Mesothelial cell of epicardium (in vitro differentiated cells): Measurements from ENCODE around the gene FXYD6. TPM values are rescaled to one million over a fixed set of nuclear protein-coding genes. Genes with fewer than 3 reads are reported as not detected.

Source experiments
- DNase-seq, 2 experiments: peaks; one replicate each; pipeline ENCODE4 v3.0.0; 2021; ENCODE audit warnings: low spot score in 2 of 2; ENCODE audit not compliant: unreplicated experiment in 2 of 2
- H3K27ac Mint-ChIP-seq: 2 replicates; pipeline ENCODE4 v1.8.0; 2021; ENCODE audit warnings: mixed read lengths
- H3K27me3 Mint-ChIP-seq: 2 replicates; pipeline ENCODE4 v1.8.0; 2021; ENCODE audit warnings: low read depth, mixed read lengths
- H3K36me3 Mint-ChIP-seq: 2 replicates; pipeline ENCODE4 v1.8.0; 2021; ENCODE audit warnings: mixed read lengths
- H3K4me1 Mint-ChIP-seq: 2 replicates; pipeline ENCODE4 v1.8.0; 2021; ENCODE audit warnings: mixed read lengths
- H3K4me3 Mint-ChIP-seq: 2 replicates; pipeline ENCODE4 v1.8.0; 2021; ENCODE audit warnings: mild to moderate bottlenecking, moderate library complexity, mixed read lengths
- H3K9me3 Mint-ChIP-seq: 2 replicates; pipeline ENCODE4 v1.8.0; 2021; ENCODE audit warnings: mixed read lengths
- total RNA-seq: library from RNA; stranded (reverse); gene quantifications from 3 replicates; pipeline ENCODE4 v1.2.1, GENCODE V29; 2021
- TF ChIP-seq, protein P1 (sequence below): fragments of 200-600 bp; sonication (generic); IDR thresholded peaks from one replicate; pipeline ENCODE4 v1.5.0; 2021; ENCODE audit warnings: antibody characterized with exemption; ENCODE audit not compliant: unreplicated experiment

FXYD6 gene
- total RNA-seq, 1 donor from 2014 or later, result 116 TPM

- H3K27ac Mint-ChIP-seq, result peak overlapping the region; percentile 37
- no peaks in the 10 kb centered on the region for H3K9me3 Mint-ChIP-seq
- no peak overlapping the region for H3K4me3 Mint-ChIP-seq
- H3K4me1 Mint-ChIP-seq, result peaks cover 57% of the 10 kb centered on the region
- no peak for DNase-seq
- TF ChIP-seq, protein P1, sequence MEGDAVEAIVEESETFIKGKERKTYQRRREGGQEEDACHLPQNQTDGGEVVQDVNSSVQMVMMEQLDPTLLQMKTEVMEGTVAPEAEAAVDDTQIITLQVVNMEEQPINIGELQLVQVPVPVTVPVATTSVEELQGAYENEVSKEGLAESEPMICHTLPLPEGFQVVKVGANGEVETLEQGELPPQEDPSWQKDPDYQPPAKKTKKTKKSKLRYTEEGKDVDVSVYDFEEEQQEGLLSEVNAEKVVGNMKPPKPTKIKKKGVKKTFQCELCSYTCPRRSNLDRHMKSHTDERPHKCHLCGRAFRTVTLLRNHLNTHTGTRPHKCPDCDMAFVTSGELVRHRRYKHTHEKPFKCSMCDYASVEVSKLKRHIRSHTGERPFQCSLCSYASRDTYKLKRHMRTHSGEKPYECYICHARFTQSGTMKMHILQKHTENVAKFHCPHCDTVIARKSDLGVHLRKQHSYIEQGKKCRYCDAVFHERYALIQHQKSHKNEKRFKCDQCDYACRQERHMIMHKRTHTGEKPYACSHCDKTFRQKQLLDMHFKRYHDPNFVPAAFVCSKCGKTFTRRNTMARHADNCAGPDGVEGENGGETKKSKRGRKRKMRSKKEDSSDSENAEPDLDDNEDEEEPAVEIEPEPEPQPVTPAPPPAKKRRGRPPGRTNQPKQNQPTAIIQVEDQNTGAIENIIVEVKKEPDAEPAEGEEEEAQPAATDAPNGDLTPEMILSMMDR, result no peak
- no peaks in the 10 kb centered on the region for H3K27me3 Mint-ChIP-seq
- H3K36me3 Mint-ChIP-seq, result peaks cover 7% of the 10 kb centered on the region
These were observed 16.9 kb downstream of the FXYD6 start for GRCh38 chr11:117859488-117860112.

- H3K9me3 Mint-ChIP-seq, result no peaks in the 10 kb centered on the region
- H3K27ac Mint-ChIP-seq, result no peak overlapping the region
- TF ChIP-seq, protein P1, result no peak
- peak in 1 of 2 experiments; percentile 29 for DNase-seq
- H3K4me1 Mint-ChIP-seq, result peaks cover 60% of the 10 kb centered on the region
- H3K27me3 Mint-ChIP-seq, result no peaks in the 10 kb centered on the region
- H3K36me3 Mint-ChIP-seq, result peaks cover 8% of the 10 kb centered on the region
- no peak overlapping the region for H3K4me3 Mint-ChIP-seq
These were observed 17.4 kb downstream of the FXYD6 start for GRCh38 chr11:117859061-117859460.

GRCh38 chr11:117857734-117858414 lies 18.6 kb downstream of the FXYD6 start:
- H3K9me3 Mint-ChIP-seq, result peaks cover 7% of the 10 kb centered on the region
- peak in 1 of 2 experiments; percentile 31 for DNase-seq

DNA sequence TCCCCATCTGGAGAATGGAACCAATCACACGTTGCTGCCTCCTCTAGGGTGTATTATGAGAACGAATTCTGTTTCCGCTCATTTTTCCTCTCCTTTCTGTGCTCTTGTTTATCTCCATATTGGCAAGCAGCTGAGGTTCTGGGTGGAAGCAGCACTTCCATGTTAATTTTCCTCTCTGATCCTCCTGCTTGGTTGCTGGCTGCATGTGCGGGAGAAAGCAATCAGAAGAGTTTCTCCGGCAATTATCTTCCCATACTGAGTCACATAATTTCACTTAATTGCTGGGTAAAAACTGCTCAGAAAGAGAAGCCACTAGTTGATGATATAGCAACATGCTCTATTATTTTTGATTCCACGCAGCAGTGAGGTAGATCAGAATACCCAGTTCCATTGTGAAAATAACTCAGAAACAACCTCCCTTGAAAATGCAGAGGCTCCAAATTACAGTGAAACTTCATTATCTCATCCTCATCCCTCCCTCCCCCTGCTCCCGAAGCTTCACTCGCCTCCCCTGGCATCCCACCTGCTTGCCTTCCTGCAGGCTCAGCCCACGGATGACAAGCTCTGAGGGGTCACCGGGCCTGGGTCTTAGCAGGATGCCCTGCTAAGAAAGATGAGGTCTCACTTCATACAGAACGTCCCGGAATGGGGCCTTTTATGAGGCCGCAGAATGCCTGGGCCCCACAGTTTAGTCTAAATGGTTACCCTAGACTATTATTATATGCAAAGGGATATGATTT lies 20.4 kb downstream of the FXYD6 start:
- peaks cover 30% of the 10 kb centered on the region for H3K36me3 Mint-ChIP-seq
- H3K9me3 Mint-ChIP-seq, result peaks cover 14% of the 10 kb centered on the region
- H3K27me3 Mint-ChIP-seq, result no peaks in the 10 kb centered on the region
- H3K27ac Mint-ChIP-seq, result no peak overlapping the region
- DNase-seq, result peak in 1 of 2 experiments; percentile 19
- H3K4me1 Mint-ChIP-seq, result peaks cover 48% of the 10 kb centered on the region
- no peak overlapping the region for H3K4me3 Mint-ChIP-seq
- TF ChIP-seq, protein P1, result no peak

More at GRCh38 chr11:117857734-117858414, 18.6 kb downstream of the FXYD6 start:
- TF ChIP-seq, protein P1, result no peak
- Mint-ChIP-seq H3K4me3 (no peak overlapping the region), H3K4me1 (peaks cover 60% of the 10 kb centered on the region), H3K27me3 (no peaks in the 10 kb centered on the region), H3K27ac (no peak overlapping the region), H3K36me3 (peaks cover 16% of the 10 kb centered on the region)

GRCh38 chr11:117855186-117855845 lies 21.1 kb downstream of the FXYD6 start:
- Mint-ChIP-seq H3K36me3 (peaks cover 31% of the 10 kb centered on the region), H3K4me3 (no peak overlapping the region), H3K9me3 (peaks cover 14% of the 10 kb centered on the region), H3K27ac (peak overlapping the region; percentile 75), H3K4me1 (peaks cover 46% of the 10 kb centered on the region), H3K27me3 (no peaks in the 10 kb centered on the region)
- TF ChIP-seq, protein P1, result no peak
- peak in 1 of 2 experiments; percentile 34 for DNase-seq
